Vagina (tissue), 2 donors: Measurements from ENCODE around the gene PLPPR4.

Source experiments
- CTCF ChIP-seq, 3 experiments: fragments of 450-650 bp in 2 of 3; fragments of 200-600 bp in 1 of 3; sonication (generic) in 1 of 3; IDR thresholded peaks; one replicate each; pipeline ENCODE4 v1.5.1; 2017 to 2019; ENCODE audit warnings: antibody characterized with exemption in 3 of 3, mild to moderate bottlenecking in 2 of 3, moderate library complexity in 2 of 3
- POLR2AphosphoS5 ChIP-seq, 2 donors: sonication (generic); formaldehyde crosslinking; IDR thresholded peaks; one replicate each; pipeline ENCODE4 v1.9.0; 2017; ENCODE audit warnings: antibody characterized with exemption in 2 of 2, mild to moderate bottlenecking in 2 of 2, low read depth in 1 of 2; ENCODE audit not compliant: insufficient read depth in 1 of 2

DNA sequence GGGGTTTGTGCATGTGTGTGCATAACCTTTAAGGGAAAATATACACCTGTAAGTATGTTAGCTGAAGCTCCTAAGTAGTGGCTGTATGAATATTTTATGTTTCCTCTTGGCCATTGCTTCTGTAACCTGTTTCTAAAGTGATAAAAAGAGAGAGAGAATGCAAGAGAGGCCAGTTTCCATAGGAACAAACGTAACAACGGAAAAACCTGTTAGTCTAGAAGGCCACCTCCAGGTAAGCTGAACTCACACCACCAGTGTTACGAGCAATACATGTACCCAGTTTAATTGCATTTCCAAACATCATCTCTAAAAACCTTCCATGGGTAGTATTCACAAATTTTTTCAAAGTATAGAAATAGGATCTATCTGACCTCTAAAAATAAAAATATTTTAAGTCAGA lies 63.1 kb downstream of the PLPPR4 start:
- no peak for TF ChIP-seq CTCF (IDR thresholded peaks at IDR 0.05)
- no peak for TF ChIP-seq POLR2AphosphoS5 (IDR thresholded peaks at IDR 0.05; ENCODE audit: insufficient read depth in 1 of 2, low read depth in 1 of 2)
